ENCODE results near the gene ERCC2.

DNA sequence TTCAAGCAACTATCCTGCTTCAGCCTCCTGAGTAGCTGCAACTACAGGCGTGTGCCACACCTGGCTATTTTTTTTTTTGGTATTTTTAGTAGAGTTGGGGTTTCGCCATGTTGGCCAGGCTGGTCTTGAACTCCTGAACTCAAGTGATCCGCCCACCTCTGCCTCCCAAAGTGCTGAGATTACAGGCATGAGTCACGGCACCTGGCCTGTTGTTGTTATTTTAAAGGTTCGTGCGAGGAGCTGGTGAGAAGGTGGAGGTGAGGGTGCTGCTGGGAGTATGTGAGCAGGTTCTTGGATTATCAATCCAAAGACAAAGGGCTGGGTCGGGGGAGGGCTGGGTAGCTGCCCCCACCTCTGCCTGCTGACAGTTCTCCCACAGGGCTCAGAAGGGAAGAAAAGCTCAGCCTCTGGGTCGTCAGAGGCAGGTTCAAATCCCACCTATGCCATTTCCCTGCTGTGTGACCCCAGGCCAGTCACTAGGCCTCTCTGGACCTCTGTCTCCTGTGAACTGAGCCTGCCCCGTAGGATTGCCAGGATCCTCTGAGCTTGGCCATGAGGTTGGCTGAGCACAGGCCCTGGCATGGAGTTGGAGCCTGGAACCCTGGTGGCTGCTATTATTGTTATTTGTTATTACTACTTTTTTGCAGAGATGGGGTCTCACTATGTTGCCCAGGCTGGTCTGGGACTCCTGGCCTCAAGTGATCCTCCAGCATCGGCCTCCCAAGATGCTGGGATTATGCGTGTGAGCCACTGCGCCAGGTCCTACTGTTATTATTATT is 49.2 kb downstream of the ERCC2 start:
- TF ChIP-seq, protein P1, sequence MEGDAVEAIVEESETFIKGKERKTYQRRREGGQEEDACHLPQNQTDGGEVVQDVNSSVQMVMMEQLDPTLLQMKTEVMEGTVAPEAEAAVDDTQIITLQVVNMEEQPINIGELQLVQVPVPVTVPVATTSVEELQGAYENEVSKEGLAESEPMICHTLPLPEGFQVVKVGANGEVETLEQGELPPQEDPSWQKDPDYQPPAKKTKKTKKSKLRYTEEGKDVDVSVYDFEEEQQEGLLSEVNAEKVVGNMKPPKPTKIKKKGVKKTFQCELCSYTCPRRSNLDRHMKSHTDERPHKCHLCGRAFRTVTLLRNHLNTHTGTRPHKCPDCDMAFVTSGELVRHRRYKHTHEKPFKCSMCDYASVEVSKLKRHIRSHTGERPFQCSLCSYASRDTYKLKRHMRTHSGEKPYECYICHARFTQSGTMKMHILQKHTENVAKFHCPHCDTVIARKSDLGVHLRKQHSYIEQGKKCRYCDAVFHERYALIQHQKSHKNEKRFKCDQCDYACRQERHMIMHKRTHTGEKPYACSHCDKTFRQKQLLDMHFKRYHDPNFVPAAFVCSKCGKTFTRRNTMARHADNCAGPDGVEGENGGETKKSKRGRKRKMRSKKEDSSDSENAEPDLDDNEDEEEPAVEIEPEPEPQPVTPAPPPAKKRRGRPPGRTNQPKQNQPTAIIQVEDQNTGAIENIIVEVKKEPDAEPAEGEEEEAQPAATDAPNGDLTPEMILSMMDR (IDR thresholded peaks at IDR 0.05) = no peak
- TF ChIP-seq POLR2AphosphoS5 (IDR thresholded peaks at IDR 0.05) = no peak
